OCI-LY1 (cell line): ENCODE measurements around the gene SORL1-AS1.

Experiments
- H2AFZ ChIP-seq: fragments of 200-600 bp; sonication (generic), shearing (Covaris generic); 2 replicates; pipeline ENCODE4 v1.6.0; 2014; ENCODE audit warnings: antibody characterized with exemption, mild to moderate bottlenecking, low read length
- H3F3A ChIP-seq: fragments of 200-600 bp; sonication (generic), shearing (Covaris generic); 2 replicates; pipeline ENCODE4 v1.6.0; 2014; ENCODE audit warnings: mild to moderate bottlenecking, antibody characterized with exemption, low read length, moderate library complexity; ENCODE audit not compliant: insufficient read depth
- H3K27ac ChIP-seq: fragments of 200-600 bp; sonication (generic); 2 replicates; pipeline ENCODE4 v1.5.1; 2014; ENCODE audit warnings: low read length, mixed run types, mild to moderate bottlenecking, low read depth; ENCODE audit not compliant: poor library complexity, severe bottlenecking
- H3K27me3 ChIP-seq: fragments of 200-600 bp; sonication (generic); 2 replicates; pipeline ENCODE4 v1.6.0; 2014; ENCODE audit warnings: antibody characterized with exemption, mild to moderate bottlenecking, low read length, moderate library complexity; ENCODE audit not compliant: insufficient read depth
- H3K36me3 ChIP-seq: fragments of 200-600 bp; sonication (generic); 2 replicates; pipeline ENCODE4 v1.6.1; 2014; ENCODE audit warnings: mild to moderate bottlenecking, antibody characterized with exemption, low read length, moderate library complexity, mixed read lengths; ENCODE audit not compliant: insufficient read depth
- H3K4me1 ChIP-seq: fragments of 200-600 bp; sonication (generic); 2 replicates; pipeline ENCODE4 v1.5.1; 2014; ENCODE audit warnings: mild to moderate bottlenecking, low read length, moderate library complexity; ENCODE audit not compliant: insufficient read depth, severe bottlenecking
- H3K4me2 ChIP-seq: fragments of 200-600 bp; sonication (generic), shearing (Covaris generic); 2 replicates; pipeline ENCODE4 v1.6.1; 2014; ENCODE audit warnings: low read length
- H3K4me3 ChIP-seq: fragments of 200-600 bp; sonication (generic); 2 replicates; pipeline ENCODE4 v1.5.1; 2014; ENCODE audit warnings: low read length, low read depth, mild to moderate bottlenecking, mixed read lengths; ENCODE audit not compliant: poor library complexity, severe bottlenecking
- H3K79me2 ChIP-seq: fragments of 200-600 bp; shearing (Covaris generic); 2 replicates; pipeline ENCODE4 v1.6.1; 2016; ENCODE audit warnings: mixed run types, low read length, mixed read lengths; ENCODE audit not compliant: insufficient read depth
- H3K9ac ChIP-seq: fragments of 200-600 bp; sonication (generic), shearing (Covaris generic); 2 replicates; pipeline ENCODE4 v1.6.1; 2014; ENCODE audit warnings: mild to moderate bottlenecking, low read length, mixed read lengths
- H3K9me2 ChIP-seq: fragments of 200-600 bp; sonication (generic), shearing (Covaris generic); 2 replicates; pipeline ENCODE4 v1.6.1; 2014; ENCODE audit warnings: low read depth, mild to moderate bottlenecking, low read length, mixed read lengths
- H3K9me3 ChIP-seq: fragments of 200-600 bp; shearing (Covaris generic); 2 replicates; pipeline ENCODE4 v1.6.1; 2014; ENCODE audit warnings: low read length, mixed read lengths
- H4K20me1 ChIP-seq: fragments of 200-600 bp; sonication (generic), shearing (Covaris generic); 2 replicates; pipeline ENCODE4 v1.6.0; 2016; ENCODE audit warnings: mild to moderate bottlenecking, low read length; ENCODE audit not compliant: insufficient read depth
- CTCF ChIP-seq: fragments of 200-600 bp; sonication (generic), shearing (Covaris generic); IDR thresholded peaks from 2 replicates; pipeline ENCODE4 v1.5.1; 2017; ENCODE audit warnings: mild to moderate bottlenecking, antibody characterized with exemption, low read length, moderate library complexity, mixed read lengths
- EZH2 ChIP-seq: fragments of 200-600 bp; sonication (generic), shearing (Covaris generic); IDR thresholded peaks from 2 replicates; pipeline ENCODE4 v1.8.0; 2017; ENCODE audit warnings: borderline replicate concordance, mixed run types, mild to moderate bottlenecking, antibody characterized with exemption, low read length, moderate library complexity, mixed read lengths

Gene SORL1-AS1

GRCh38 chr11:121467965-121468364, 15.2 kb upstream of the SORL1-AS1 start:
- peak overlapping the region; percentile 79 for H3K27ac ChIP-seq

GRCh38 chr11:121467471-121467870, 14.7 kb upstream of the SORL1-AS1 start:
- Histone ChIP-seq H3K27ac (peak overlapping the region; percentile 79), H2AFZ (no peak overlapping the region), H3K4me3 (peak overlapping the region; percentile 30), H3K4me2 (peak overlapping the region; percentile 53), H3K9me2 (no peaks in the 10 kb centered on the region), H3K9me3 (no peaks in the 10 kb centered on the region), H3K9ac (peak overlapping the region; percentile 36; the same call in 1 of the 2 replicates), H3K36me3 (peaks cover 45% of the 10 kb centered on the region), H3F3A (no peaks in the 10 kb centered on the region), H3K79me2 (peaks cover 73% of the 10 kb centered on the region), H4K20me1 (no peaks in the 10 kb centered on the region), H3K4me1 (peaks cover 62% of the 10 kb centered on the region), H3K27me3 (no peaks in the 10 kb centered on the region)
- no peak for TF ChIP-seq CTCF
- no peak for TF ChIP-seq EZH2

More at GRCh38 chr11:121467965-121468364, 15.2 kb upstream of the SORL1-AS1 start:
- H4K20me1 ChIP-seq: no peaks in the 10 kb centered on the region
- H3K4me1 ChIP-seq: peaks cover 57% of the 10 kb centered on the region
- peaks cover 68% of the 10 kb centered on the region for H3K79me2 ChIP-seq
- H3K36me3 ChIP-seq: peaks cover 47% of the 10 kb centered on the region
- no peaks in the 10 kb centered on the region for H3K27me3 ChIP-seq
- no peaks in the 10 kb centered on the region for H3K9me2 ChIP-seq
- H3K4me3 ChIP-seq: no peak overlapping the region
- H3F3A ChIP-seq: no peaks in the 10 kb centered on the region
- TF ChIP-seq EZH2: no peak
- no peak for TF ChIP-seq CTCF
- H2AFZ ChIP-seq: no peak overlapping the region
- H3K9ac ChIP-seq: peak overlapping the region; percentile 36; the same call in 1 of the 2 replicates
- H3K4me2 ChIP-seq: peak overlapping the region; percentile 53
- no peaks in the 10 kb centered on the region for H3K9me3 ChIP-seq

GRCh38 chr11:121466063-121466794, 13.5 kb upstream of the SORL1-AS1 start:
- Histone ChIP-seq H3K4me1 (peaks cover 74% of the 10 kb centered on the region), H3K9ac (peak overlapping the region; percentile 14; the same call in 1 of the 2 replicates), H2AFZ (no peak overlapping the region)

More at GRCh38 chr11:121466063-121466794, 13.5 kb upstream of the SORL1-AS1 start:
- Histone ChIP-seq H3K4me3 (peak overlapping the region; percentile 34), H3F3A (no peaks in the 10 kb centered on the region), H3K27ac (peak overlapping the region; percentile 91), H3K27me3 (no peaks in the 10 kb centered on the region), H3K36me3 (peaks cover 33% of the 10 kb centered on the region), H3K4me2 (peak overlapping the region; percentile 59), H3K79me2 (peaks cover 85% of the 10 kb centered on the region), H4K20me1 (no peaks in the 10 kb centered on the region), H3K9me2 (no peaks in the 10 kb centered on the region), H3K9me3 (no peaks in the 10 kb centered on the region)
- TF ChIP-seq CTCF (no peak), EZH2 (no peak)
